GM19238 (cell line): ENCODE measurements around the gene DHCR24.

Experiments
- DNase-seq: peaks from one replicate; pipeline ENCODE4 v3.0.0; 2011; ENCODE audit warnings: low spot score; ENCODE audit not compliant: insufficient read length

The DHCR24 gene

GRCh38 chr1:54803761-54804470 lies 83.1 kb downstream of the DHCR24 start:
- no peak for DNase-seq

GRCh38 chr1:54800899-54801759 lies 85.9 kb downstream of the DHCR24 start, which contains the start of gene TTC22:
TSS of gene TTC22 (minus strand) at chr1:54801323. CDS start at chr1:54801163, 160 bp downstream.
- peak; percentile 82 for DNase-seq

- no peak for DNase-seq
Measured at GRCh38 chr1:54800041-54800898, 86.7 kb downstream of the DHCR24 start.
